B cell (primary cell): ENCODE measurements around the gene TP53TG5. TPM values are rescaled to one million over a fixed set of nuclear protein-coding genes. Genes with fewer than 3 reads are reported as not detected.

Experiments
- ATAC-seq: fragments of 200-7000 bp; cut with Tn5 transposase; one replicate; pipeline ENCODE4 v1.10.0; 2021; ENCODE audit warnings: low read depth, mild to moderate bottlenecking, moderate number of reproducible peaks, moderate library complexity
- CTCF ChIA-PET: fragments of 350-600 bp; sonication (Branson Sonifier 250); formaldehyde crosslinking; loops from one replicate; lab custom pipeline; 2021; ENCODE audit warnings: antibody characterized with exemption, inconsistent platforms; lab: Charles Lee
- POLR2A ChIA-PET: fragments of 350-600 bp; sonication (Branson Sonifier 250); formaldehyde crosslinking; loops from one replicate; lab custom pipeline; 2021; ENCODE audit warnings: antibody characterized with exemption; lab: Charles Lee
- DNase-seq: peaks from one replicate; pipeline ENCODE4 v3.0.0; 2013
- H2AFZ ChIP-seq: 2 replicates; pipeline ENCODE4 v1.6.1; 2012; ENCODE audit warnings: mild to moderate bottlenecking, low read depth, low read length; ENCODE audit not compliant: insufficient read depth, poor library complexity, severe bottlenecking
- H3K27ac ChIP-seq, 2 donors: 1 replicate in 1 of 2; 2 replicates in 1 of 2; pipeline ENCODE4 v1.5.1; 2012 to 2013; ENCODE audit warnings: low read length in 2 of 2, mild to moderate bottlenecking in 2 of 2, moderate library complexity in 1 of 2
- H3K27me3 ChIP-seq, 4 experiments: fragments of 200-600 bp in 1 of 4; sonication (generic) in 1 of 4; replicated peaks in 1 of 4; 1 replicate in 2 of 4; 2 replicates in 2 of 4; pipeline versions ENCODE4 v1.6.1 to v1.7.0; 2013 to 2016; ENCODE audit warnings: low read length in 3 of 4, mild to moderate bottlenecking in 2 of 4, mixed read lengths in 1 of 4, moderate library complexity in 1 of 4; ENCODE audit not compliant: insufficient read depth in 4 of 4, control insufficient read depth in 3 of 4; ENCODE audit errors: control extremely low read depth in 1 of 4
- H3K36me3 ChIP-seq, 2 experiments: replicated peaks in 1 of 2; 1 replicate in 1 of 2; 2 replicates in 1 of 2; pipeline versions ENCODE4 v1.6.1 to v1.7.1; 2013; ENCODE audit warnings: low read length in 1 of 2; ENCODE audit not compliant: insufficient read depth in 2 of 2, control insufficient read depth in 1 of 2; ENCODE audit errors: control extremely low read depth in 1 of 2, extremely low read depth in 1 of 2
- H3K4me1 ChIP-seq, 2 donors: fragments of 200-600 bp in 1 of 2; sonication (generic) in 1 of 2; 1 replicate in 1 of 2; 2 replicates in 1 of 2; pipeline versions ENCODE4 v1.5.1 to v1.6.1; 2013 to 2017; ENCODE audit warnings: low read length in 2 of 2; ENCODE audit not compliant: control insufficient read depth in 2 of 2, insufficient read depth in 2 of 2
- H3K4me2 ChIP-seq: replicated peaks from 2 replicates; pipeline ENCODE3; 2012; ENCODE audit warnings: mild to moderate bottlenecking, low read depth, low read length; ENCODE audit not compliant: poor library complexity, severe bottlenecking
- H3K4me3 ChIP-seq, 5 experiments: fragments of 200-600 bp in 1 of 5; sonication (generic) in 1 of 5; 1 replicate in 3 of 5; 2 replicates in 2 of 5; pipeline versions ENCODE4 v1.5.1 to v1.7.0; 2011 to 2016; ENCODE audit warnings: low read length in 4 of 5, mild to moderate bottlenecking in 4 of 5, low read depth in 2 of 5, control low read depth in 1 of 5, moderate library complexity in 1 of 5; ENCODE audit not compliant: insufficient read depth in 1 of 5; ENCODE audit errors: control extremely low read depth in 1 of 5, extremely low read depth in 1 of 5
- H3K79me2 ChIP-seq: fragments of 200-600 bp; sonication (generic); one replicate; pipeline ENCODE4 v1.6.0; 2016; ENCODE audit warnings: low read length; ENCODE audit not compliant: control insufficient read depth, insufficient read depth
- H3K9ac ChIP-seq: fragments of 200-600 bp; sonication (generic); 2 replicates; pipeline ENCODE4 v1.6.1; 2017; ENCODE audit warnings: mild to moderate bottlenecking, low read length, moderate library complexity
- H3K9me3 ChIP-seq, 3 donors: one replicate each; pipeline versions ENCODE4 v1.6.1 to v1.7.1; 2013; ENCODE audit warnings: low read length in 2 of 3; ENCODE audit not compliant: control insufficient read depth in 2 of 3, insufficient read depth in 1 of 3; ENCODE audit errors: control extremely low read depth in 1 of 3
- H4K20me1 ChIP-seq: 2 replicates; pipeline ENCODE4 v1.6.0; 2012; ENCODE audit warnings: mild to moderate bottlenecking, low read length; ENCODE audit not compliant: insufficient read depth, control insufficient read depth, poor library complexity, severe bottlenecking
- H3K27ac Mint-ChIP-seq: one replicate; pipeline ENCODE4 v1.8.0; 2021; ENCODE audit warnings: mixed read lengths
- H3K27me3 Mint-ChIP-seq: one replicate; pipeline ENCODE4 v1.8.0; 2021; ENCODE audit warnings: mixed read lengths
- H3K4me1 Mint-ChIP-seq: one replicate; pipeline ENCODE4 v1.8.0; 2021; ENCODE audit warnings: mixed read lengths
- H3K4me3 Mint-ChIP-seq: one replicate; pipeline ENCODE4 v1.8.0; 2021; ENCODE audit warnings: mixed read lengths
- H3K9me3 Mint-ChIP-seq: one replicate; pipeline ENCODE4 v1.8.0; 2022; ENCODE audit warnings: mixed read lengths; ENCODE audit not compliant: insufficient read depth
- CTCF ChIP-seq: fragments of 200-600 bp; IDR thresholded peaks from one replicate; pipeline ENCODE4 v1.8.0; 2022; ENCODE audit warnings: antibody characterized with exemption, mild to moderate bottlenecking
- EZH2 ChIP-seq: IDR thresholded peaks from 2 replicates; pipeline ENCODE4 v1.6.1; 2012; ENCODE audit warnings: borderline replicate concordance, low read depth, mild to moderate bottlenecking, moderate library complexity, low read length; ENCODE audit not compliant: insufficient read depth, poor library complexity, severe bottlenecking
- WGBS: methylation state at CpG from one replicate; pipeline ENCODE4 v1.1.5; 2013; ENCODE audit warnings: missing lambda C conversion rate; ENCODE audit not compliant: insufficient coverage; 5-methylcytosine and 5-hydroxymethylcytosine counted together
- intact Hi-C: fragments of 100-400 bp; cut with micrococcal nuclease; formaldehyde crosslinking; loops from one replicate; pipeline ENCODE4 v1.10.0; 2022
- polyA plus RNA-seq: library from polyadenylated mRNA; depleted of rRNA; stranded (reverse); fragments of >200 nt; gene quantifications from 2 replicates; pipeline ENCODE4 v1.2.3, GENCODE V29; 2012
- total RNA-seq, 2 donors: library from RNA; stranded (reverse); fragments of 120-200 nt in 1 of 2; gene quantifications; 1 replicate in 1 of 2; 2 replicates in 1 of 2; pipeline versions ENCODE4 v1.2.3 to v1.2.4, GENCODE V29; 2013 to 2022

Gene TP53TG5
- total and polyA plus RNA-seq, 2 donors (not counting 1 experiment from before 2014, with no cell fraction given) = not detected

GRCh38 chr20:45387274-45387673 lies 9.1 kb upstream of the TP53TG5 start:
- Histone ChIP-seq H3K36me3 (peaks cover 0 to 2% of the 10 kb centered on the region in 2 experiments), H3K79me2 (peaks cover 9% of the 10 kb centered on the region), H3K4me1 (no peaks in the 10 kb centered on the region), H3K9me3 (peaks cover 0 to 3% (median 0%) of the 10 kb centered on the region in 3 donors), H3K9ac (no peak overlapping the region), H3K27ac (no peak overlapping the region), H2AFZ (no peak overlapping the region), H3K4me3 (no peak overlapping the region), H4K20me1 (no peaks in the 10 kb centered on the region), H3K4me2 (no peak overlapping the region), H3K27me3 (no peaks in the 10 kb centered on the region)
- WGBS = no CpG with 5 or more reads among the region's 1 CpG
- POLR2A ChIA-PET = no interaction called here
- ATAC-seq = no peak
- CTCF ChIA-PET = interaction anchor here (1.0 to 3.2 kb wide), 2 partner anchors 14 to 50 kb away, joined by 3 to 15 read pairs; no protein-coding TSS in a partner anchor
- Mint-ChIP-seq H3K4me1 (peaks cover 9% of the 10 kb centered on the region), H3K9me3 (no peaks in the 10 kb centered on the region), H3K4me3 (no peak overlapping the region), H3K27ac (no peak overlapping the region), H3K27me3 (no peaks in the 10 kb centered on the region)
- no peak for TF ChIP-seq EZH2
- TF ChIP-seq CTCF = no peak
- no peak for DNase-seq
- intact Hi-C loops = no loop called here

- Histone ChIP-seq H2AFZ (no peak overlapping the region), H3K4me3 (no peak overlapping the region), H3K9me3 (no peaks in the 10 kb centered on the region), H3K9ac (no peak overlapping the region), H3K27ac (no peak overlapping the region), H3K4me1 (peaks cover 11 to 21% of the 10 kb centered on the region in 2 donors), H3K4me2 (no peak overlapping the region), H3K36me3 (peaks cover 0 to 13% of the 10 kb centered on the region in 2 experiments), H4K20me1 (peaks cover 18% of the 10 kb centered on the region), H3K79me2 (peaks cover 41% of the 10 kb centered on the region), H3K27me3 (no peaks in the 10 kb centered on the region)
- DNase-seq = no peak
- Mint-ChIP-seq H3K27me3 (no peaks in the 10 kb centered on the region), H3K4me1 (peaks cover 22% of the 10 kb centered on the region), H3K27ac (no peak overlapping the region), H3K4me3 (no peak overlapping the region), H3K9me3 (no peaks in the 10 kb centered on the region)
- intact Hi-C loops = no loop called here
- ATAC-seq = no peak
- CTCF ChIA-PET = interaction anchor here (0.9 to 20.6 kb wide), 6 partner anchors 8 to 73 kb away, joined by 3 to 814 read pairs (median 12); partner anchors contain the start of genes PIGT and SYS1
- POLR2A ChIA-PET = no interaction called here
- 88% methylated on average over 11 of the region's 11 CpGs for WGBS
- TF ChIP-seq CTCF (no peak), EZH2 (no peak)
These were observed 856 bp downstream of the TP53TG5 start for GRCh38 chr20:45377269-45377668.
